WTC11 (cell line): ENCODE data around the gene MICA.
"Not testable (repeated sequence)": the region's sequence is repeated elsewhere in the genome, so short reads cannot be mapped to it uniquely, and the experiment has no call there.

Experiments
- ATF6 ChIP-seq: sonication (generic); formaldehyde crosslinking; IDR thresholded peaks from 2 replicates; pipeline ENCODE4 v1.8.1; 2023; ENCODE audit warnings: mild to moderate bottlenecking, missing genetic modification reagents
- CREM ChIP-seq: sonication (generic); formaldehyde crosslinking; IDR thresholded peaks from 2 replicates; pipeline ENCODE4 v1.8.1; 2022; ENCODE audit warnings: mild to moderate bottlenecking, missing genetic modification reagents, moderate library complexity
- ETV6 ChIP-seq: sonication (generic); formaldehyde crosslinking; IDR thresholded peaks from 2 replicates; pipeline ENCODE4 v1.8.1; 2022; ENCODE audit warnings: mild to moderate bottlenecking, missing genetic modification reagents
- GRHL2 ChIP-seq: fragments of 250-450 bp; sonication (Bioruptor Pico); IDR thresholded peaks from 2 replicates; pipeline ENCODE4 v1.8.0; 2022; ENCODE audit warnings: mild to moderate bottlenecking, moderate library complexity; ENCODE audit not compliant: insufficient replicate concordance, severe bottlenecking
- IRF2 ChIP-seq: sonication (generic); formaldehyde crosslinking; IDR thresholded peaks from 2 replicates; pipeline ENCODE4 v1.8.0; 2022; ENCODE audit warnings: low read depth, missing genetic modification reagents, borderline replicate concordance
- NFATC4 ChIP-seq: fragments of 250-450 bp; sonication (Bioruptor Pico); IDR thresholded peaks from 2 replicates; pipeline ENCODE4 v1.9.0; 2021; ENCODE audit warnings: mild to moderate bottlenecking
- NR1H2 ChIP-seq: sonication (generic); formaldehyde crosslinking; IDR thresholded peaks from 2 replicates; pipeline ENCODE4 v1.9.0; 2021; ENCODE audit warnings: mild to moderate bottlenecking, moderate library complexity, missing genetic modification reagents
- RORB ChIP-seq: fragments of 250-450 bp; sonication (Bioruptor Pico); IDR thresholded peaks from 2 replicates; pipeline ENCODE4 v1.9.0; 2021; ENCODE audit warnings: mild to moderate bottlenecking
- USF1 ChIP-seq: sonication (generic); formaldehyde crosslinking; IDR thresholded peaks from 2 replicates; pipeline ENCODE4 v1.8.0; 2022; ENCODE audit warnings: mild to moderate bottlenecking, missing genetic modification reagents
- ZNF416 ChIP-seq: fragments of 250-450 bp; sonication (Bioruptor Pico); IDR thresholded peaks from 2 replicates; pipeline ENCODE4 v1.9.0; 2021; ENCODE audit warnings: mild to moderate bottlenecking, inconsistent platforms
- TF ChIP-seq, protein P1 (sequence below): sonication (generic); formaldehyde crosslinking; conservative IDR thresholded peaks from 2 replicates; pipeline ENCODE4 v1.8.1; 2023; ENCODE audit warnings: mild to moderate bottlenecking, low read depth, missing genetic modification reagents, moderate library complexity
- TF ChIP-seq, protein P2 (sequence below): fragments of 200-600 bp; IDR thresholded peaks from 2 replicates; pipeline ENCODE4 v1.8.0; 2022; ENCODE audit warnings: antibody characterized with exemption
- TF ChIP-seq, protein P3 (sequence below): sonication (generic); formaldehyde crosslinking; IDR thresholded peaks from 2 replicates; pipeline ENCODE4 v1.8.1; 2023; ENCODE audit warnings: mild to moderate bottlenecking, missing genetic modification reagents
- TF ChIP-seq, protein P4 (sequence below): sonication (generic); formaldehyde crosslinking; IDR thresholded peaks from 2 replicates; pipeline ENCODE4 v1.8.0; 2022; ENCODE audit warnings: mild to moderate bottlenecking, missing genetic modification reagents

- not testable (repeated sequence) for TF ChIP-seq NFATC4 (CRISPR knock-in tag); ATF6 (CRISPR knock-in tag); ZNF416 (CRISPR knock-in tag); CREM; IRF2; ETV6 (CRISPR knock-in tag); RORB (CRISPR knock-in tag); USF1 (CRISPR knock-in tag); NR1H2 (CRISPR knock-in tag); GRHL2 (CRISPR knock-in tag)
- TF ChIP-seq, protein P1, sequence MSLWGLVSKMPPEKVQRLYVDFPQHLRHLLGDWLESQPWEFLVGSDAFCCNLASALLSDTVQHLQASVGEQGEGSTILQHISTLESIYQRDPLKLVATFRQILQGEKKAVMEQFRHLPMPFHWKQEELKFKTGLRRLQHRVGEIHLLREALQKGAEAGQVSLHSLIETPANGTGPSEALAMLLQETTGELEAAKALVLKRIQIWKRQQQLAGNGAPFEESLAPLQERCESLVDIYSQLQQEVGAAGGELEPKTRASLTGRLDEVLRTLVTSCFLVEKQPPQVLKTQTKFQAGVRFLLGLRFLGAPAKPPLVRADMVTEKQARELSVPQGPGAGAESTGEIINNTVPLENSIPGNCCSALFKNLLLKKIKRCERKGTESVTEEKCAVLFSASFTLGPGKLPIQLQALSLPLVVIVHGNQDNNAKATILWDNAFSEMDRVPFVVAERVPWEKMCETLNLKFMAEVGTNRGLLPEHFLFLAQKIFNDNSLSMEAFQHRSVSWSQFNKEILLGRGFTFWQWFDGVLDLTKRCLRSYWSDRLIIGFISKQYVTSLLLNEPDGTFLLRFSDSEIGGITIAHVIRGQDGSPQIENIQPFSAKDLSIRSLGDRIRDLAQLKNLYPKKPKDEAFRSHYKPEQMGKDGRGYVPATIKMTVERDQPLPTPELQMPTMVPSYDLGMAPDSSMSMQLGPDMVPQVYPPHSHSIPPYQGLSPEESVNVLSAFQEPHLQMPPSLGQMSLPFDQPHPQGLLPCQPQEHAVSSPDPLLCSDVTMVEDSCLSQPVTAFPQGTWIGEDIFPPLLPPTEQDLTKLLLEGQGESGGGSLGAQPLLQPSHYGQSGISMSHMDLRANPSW (CRISPR knock-in tag), result not testable (repeated sequence)
- TF ChIP-seq, protein P2, sequence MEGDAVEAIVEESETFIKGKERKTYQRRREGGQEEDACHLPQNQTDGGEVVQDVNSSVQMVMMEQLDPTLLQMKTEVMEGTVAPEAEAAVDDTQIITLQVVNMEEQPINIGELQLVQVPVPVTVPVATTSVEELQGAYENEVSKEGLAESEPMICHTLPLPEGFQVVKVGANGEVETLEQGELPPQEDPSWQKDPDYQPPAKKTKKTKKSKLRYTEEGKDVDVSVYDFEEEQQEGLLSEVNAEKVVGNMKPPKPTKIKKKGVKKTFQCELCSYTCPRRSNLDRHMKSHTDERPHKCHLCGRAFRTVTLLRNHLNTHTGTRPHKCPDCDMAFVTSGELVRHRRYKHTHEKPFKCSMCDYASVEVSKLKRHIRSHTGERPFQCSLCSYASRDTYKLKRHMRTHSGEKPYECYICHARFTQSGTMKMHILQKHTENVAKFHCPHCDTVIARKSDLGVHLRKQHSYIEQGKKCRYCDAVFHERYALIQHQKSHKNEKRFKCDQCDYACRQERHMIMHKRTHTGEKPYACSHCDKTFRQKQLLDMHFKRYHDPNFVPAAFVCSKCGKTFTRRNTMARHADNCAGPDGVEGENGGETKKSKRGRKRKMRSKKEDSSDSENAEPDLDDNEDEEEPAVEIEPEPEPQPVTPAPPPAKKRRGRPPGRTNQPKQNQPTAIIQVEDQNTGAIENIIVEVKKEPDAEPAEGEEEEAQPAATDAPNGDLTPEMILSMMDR, result not testable (repeated sequence)
- TF ChIP-seq, protein P3, sequence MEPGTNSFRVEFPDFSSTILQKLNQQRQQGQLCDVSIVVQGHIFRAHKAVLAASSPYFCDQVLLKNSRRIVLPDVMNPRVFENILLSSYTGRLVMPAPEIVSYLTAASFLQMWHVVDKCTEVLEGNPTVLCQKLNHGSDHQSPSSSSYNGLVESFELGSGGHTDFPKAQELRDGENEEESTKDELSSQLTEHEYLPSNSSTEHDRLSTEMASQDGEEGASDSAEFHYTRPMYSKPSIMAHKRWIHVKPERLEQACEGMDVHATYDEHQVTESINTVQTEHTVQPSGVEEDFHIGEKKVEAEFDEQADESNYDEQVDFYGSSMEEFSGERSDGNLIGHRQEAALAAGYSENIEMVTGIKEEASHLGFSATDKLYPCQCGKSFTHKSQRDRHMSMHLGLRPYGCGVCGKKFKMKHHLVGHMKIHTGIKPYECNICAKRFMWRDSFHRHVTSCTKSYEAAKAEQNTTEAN, result not testable (repeated sequence)
- TF ChIP-seq, protein P4, sequence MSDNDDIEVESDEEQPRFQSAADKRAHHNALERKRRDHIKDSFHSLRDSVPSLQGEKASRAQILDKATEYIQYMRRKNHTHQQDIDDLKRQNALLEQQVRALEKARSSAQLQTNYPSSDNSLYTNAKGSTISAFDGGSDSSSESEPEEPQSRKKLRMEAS, result not testable (repeated sequence)
These were observed 14.2 kb upstream of the MICA start for GRCh38 chr6:31388916-31389801.
